ENCODE data around the gene KCNG3. TPM values are rescaled to one million over a fixed set of nuclear protein-coding genes. Genes with fewer than 3 reads are reported as not detected.
A peak's percentile ranks its signal among the peaks of the same experiment; 100 is the strongest.

KCNG3 gene
- total and polyA plus RNA-seq, 2 of the 13 experiments (the other 11 are each of a cell fraction or from before 2014, with no cell fraction given), result 2.8 to 4.8 TPM

GRCh38 chr2:42494355-42495233, 812 bp upstream of the KCNG3 start (continued):
- TF ChIP-seq ZNF318 (CRISPR knock-in tag; IDR thresholded peaks at IDR 0.05) (no peak), NAIF1 (CRISPR knock-in tag; IDR thresholded peaks at IDR 0.05; ENCODE audit: borderline replicate concordance) (peak; percentile 44; the same call in 1 of the 2 replicates), ZBTB34 (CRISPR knock-in tag; IDR thresholded peaks at IDR 0.05) (no peak), ZNF382 (CRISPR knock-in tag; IDR thresholded peaks at IDR 0.05; ENCODE audit: borderline replicate concordance) (no peak; the same call in 1 of the 2 replicates), ZIK1 (CRISPR knock-in tag; IDR thresholded peaks at IDR 0.05; ENCODE audit: borderline replicate concordance, low read depth) (no peak; the same call in 1 of the 2 replicates), SAFB2 (CRISPR knock-in tag; IDR thresholded peaks at IDR 0.05; ENCODE audit: borderline replicate concordance, low read depth) (no peak; the same call in 1 of the 2 replicates), MIER2 (CRISPR knock-in tag; IDR thresholded peaks at IDR 0.05) (no peak), ZNF34 (CRISPR knock-in tag; IDR thresholded peaks at IDR 0.05; ENCODE audit: borderline replicate concordance) (no peak; the same call in 1 of the 2 replicates), ZNF549 (CRISPR knock-in tag; IDR thresholded peaks at IDR 0.05) (no peak), NCOA5 (CRISPR knock-in tag; IDR thresholded peaks at IDR 0.05) (no peak), PRDM10 (CRISPR knock-in tag; IDR thresholded peaks at IDR 0.05; ENCODE audit: low read depth) (no peak), RXRA (CRISPR knock-in tag; IDR thresholded peaks at IDR 0.05) (peak; percentile 50), RARA (CRISPR knock-in tag; IDR thresholded peaks at IDR 0.05) (peak; percentile 61), ZNF562 (CRISPR knock-in tag; IDR thresholded peaks at IDR 0.05; ENCODE audit: borderline replicate concordance) (no peak), ZBTB21 (CRISPR knock-in tag; IDR thresholded peaks at IDR 0.05) (no peak)
